HCT116 (cell line): ENCODE data around the gene VAMP7.

Experiments used
- EZH2phosphoT487 ChIP-seq: fragments of 200-600 bp; IDR thresholded peaks from 2 replicates; pipeline ENCODE4 v1.6.1; 2018; ENCODE audit warnings: antibody characterized with exemption, borderline replicate concordance
- POLR2A ChIP-seq: IDR thresholded peaks from 2 replicates; pipeline ENCODE4 v1.7.0; 2011; ENCODE audit warnings: borderline replicate concordance; ENCODE audit not compliant: insufficient read depth, insufficient read length; ENCODE audit errors: extremely low read depth
- TCF7L2 ChIP-seq: IDR thresholded peaks from 2 replicates; pipeline ENCODE4 v1.7.0; 2011; ENCODE audit warnings: borderline replicate concordance, inconsistent platforms; ENCODE audit not compliant: insufficient read depth, insufficient read length; ENCODE audit errors: extremely low read depth
- TF ChIP-seq, protein P1 (sequence below), 3 experiments: fragments of 200-600 bp in 1 of 3; sonication (generic) in 1 of 3; IDR thresholded peaks in 2 of 3; conservative IDR thresholded peaks in 1 of 3; 2 replicates each; pipeline ENCODE4 v1.5.1; 2012 to 2017; ENCODE audit warnings: low read depth in 2 of 3, low read length in 2 of 3, antibody characterized with exemption in 1 of 3, borderline replicate concordance in 1 of 3, control low read depth in 1 of 3, mild to moderate bottlenecking in 1 of 3, mixed read lengths in 1 of 3, mixed run types in 1 of 3, moderate library complexity in 1 of 3; ENCODE audit not compliant: insufficient read depth in 1 of 3
- TF ChIP-seq, protein P2 (sequence below): IDR thresholded peaks from 2 replicates; pipeline ENCODE4 v1.6.1; 2011; ENCODE audit warnings: mild to moderate bottlenecking, low read length, moderate library complexity; ENCODE audit not compliant: insufficient replicate concordance; ENCODE audit errors: extremely low read depth
- TF ChIP-seq, protein P3 (sequence below): IDR thresholded peaks from 2 replicates; pipeline ENCODE4 v1.6.1; 2012

DNA sequence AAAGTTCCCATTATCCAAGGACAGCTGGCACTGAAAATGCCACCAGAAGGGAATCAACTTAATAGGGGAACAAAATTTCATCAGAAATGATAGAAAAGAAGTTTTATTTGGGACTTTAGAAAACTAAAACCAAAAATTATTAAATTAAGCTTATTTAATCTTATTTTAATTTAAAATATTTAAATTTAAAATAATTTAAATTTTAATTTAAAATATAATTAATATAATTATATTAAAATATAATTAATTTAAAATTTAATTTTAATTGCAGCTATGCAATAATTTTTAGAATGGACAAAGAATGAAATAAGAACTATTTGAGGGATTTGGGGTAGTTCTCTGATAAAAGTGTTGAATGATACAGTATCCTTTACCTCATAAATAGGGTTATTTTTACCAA, 10.2 kb upstream of the VAMP7 start:
- no peak for TF ChIP-seq TCF7L2
- no peak for TF ChIP-seq POLR2A
- TF ChIP-seq, protein P1, sequence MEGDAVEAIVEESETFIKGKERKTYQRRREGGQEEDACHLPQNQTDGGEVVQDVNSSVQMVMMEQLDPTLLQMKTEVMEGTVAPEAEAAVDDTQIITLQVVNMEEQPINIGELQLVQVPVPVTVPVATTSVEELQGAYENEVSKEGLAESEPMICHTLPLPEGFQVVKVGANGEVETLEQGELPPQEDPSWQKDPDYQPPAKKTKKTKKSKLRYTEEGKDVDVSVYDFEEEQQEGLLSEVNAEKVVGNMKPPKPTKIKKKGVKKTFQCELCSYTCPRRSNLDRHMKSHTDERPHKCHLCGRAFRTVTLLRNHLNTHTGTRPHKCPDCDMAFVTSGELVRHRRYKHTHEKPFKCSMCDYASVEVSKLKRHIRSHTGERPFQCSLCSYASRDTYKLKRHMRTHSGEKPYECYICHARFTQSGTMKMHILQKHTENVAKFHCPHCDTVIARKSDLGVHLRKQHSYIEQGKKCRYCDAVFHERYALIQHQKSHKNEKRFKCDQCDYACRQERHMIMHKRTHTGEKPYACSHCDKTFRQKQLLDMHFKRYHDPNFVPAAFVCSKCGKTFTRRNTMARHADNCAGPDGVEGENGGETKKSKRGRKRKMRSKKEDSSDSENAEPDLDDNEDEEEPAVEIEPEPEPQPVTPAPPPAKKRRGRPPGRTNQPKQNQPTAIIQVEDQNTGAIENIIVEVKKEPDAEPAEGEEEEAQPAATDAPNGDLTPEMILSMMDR (IDR thresholded peaks at IDR 0.05 in 2 of 3, conservative IDR thresholded peaks at IDR 0.05 in 1 of 3; ENCODE audit: borderline replicate concordance in 1 of 3, insufficient read depth in 1 of 3, low read depth in 2 of 3, low read length in 2 of 3), result no peak
- TF ChIP-seq EZH2phosphoT487, result no peak
- TF ChIP-seq, protein P2, sequence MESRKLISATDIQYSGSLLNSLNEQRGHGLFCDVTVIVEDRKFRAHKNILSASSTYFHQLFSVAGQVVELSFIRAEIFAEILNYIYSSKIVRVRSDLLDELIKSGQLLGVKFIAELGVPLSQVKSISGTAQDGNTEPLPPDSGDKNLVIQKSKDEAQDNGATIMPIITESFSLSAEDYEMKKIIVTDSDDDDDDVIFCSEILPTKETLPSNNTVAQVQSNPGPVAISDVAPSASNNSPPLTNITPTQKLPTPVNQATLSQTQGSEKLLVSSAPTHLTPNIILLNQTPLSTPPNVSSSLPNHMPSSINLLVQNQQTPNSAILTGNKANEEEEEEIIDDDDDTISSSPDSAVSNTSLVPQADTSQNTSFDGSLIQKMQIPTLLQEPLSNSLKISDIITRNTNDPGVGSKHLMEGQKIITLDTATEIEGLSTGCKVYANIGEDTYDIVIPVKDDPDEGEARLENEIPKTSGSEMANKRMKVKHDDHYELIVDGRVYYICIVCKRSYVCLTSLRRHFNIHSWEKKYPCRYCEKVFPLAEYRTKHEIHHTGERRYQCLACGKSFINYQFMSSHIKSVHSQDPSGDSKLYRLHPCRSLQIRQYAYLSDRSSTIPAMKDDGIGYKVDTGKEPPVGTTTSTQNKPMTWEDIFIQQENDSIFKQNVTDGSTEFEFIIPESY, result no peak
- TF ChIP-seq, protein P3, sequence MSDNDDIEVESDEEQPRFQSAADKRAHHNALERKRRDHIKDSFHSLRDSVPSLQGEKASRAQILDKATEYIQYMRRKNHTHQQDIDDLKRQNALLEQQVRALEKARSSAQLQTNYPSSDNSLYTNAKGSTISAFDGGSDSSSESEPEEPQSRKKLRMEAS, result no peak
